Loucy (cell line): ENCODE results near the gene ECE2.

Source experiments
- EZH2phosphoT487 ChIP-seq: fragments of 200-600 bp; IDR thresholded peaks from 2 replicates; pipeline ENCODE4 v1.6.1; 2018; ENCODE audit warnings: antibody characterized with exemption, mild to moderate bottlenecking, moderate library complexity, borderline replicate concordance
- TF ChIP-seq, protein P1 (sequence below): fragments of 200-600 bp; sonication (generic); conservative IDR thresholded peaks from 2 replicates; pipeline ENCODE4 v1.5.1; 2014; ENCODE audit warnings: mild to moderate bottlenecking, antibody characterized with exemption, low read length

DNA sequence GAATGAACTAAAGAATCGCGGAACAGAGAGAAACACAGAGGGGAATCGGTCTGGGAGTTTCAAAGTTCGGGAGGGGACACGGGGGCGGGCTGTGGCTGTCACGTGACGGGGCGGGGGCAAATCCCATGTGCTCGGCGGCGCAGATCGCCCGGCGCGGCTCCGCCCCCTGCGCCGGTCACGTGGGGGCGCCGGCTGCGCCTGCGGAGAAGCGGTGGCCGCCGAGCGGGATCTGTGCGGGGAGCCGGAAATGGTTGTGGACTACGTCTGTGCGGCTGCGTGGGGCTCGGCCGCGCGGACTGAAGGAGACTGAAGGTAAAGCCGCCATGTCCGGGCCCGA lies 38.5 kb downstream of the ECE2 start, which contains the start of gene EIF4G1:
- TF ChIP-seq, protein P1, sequence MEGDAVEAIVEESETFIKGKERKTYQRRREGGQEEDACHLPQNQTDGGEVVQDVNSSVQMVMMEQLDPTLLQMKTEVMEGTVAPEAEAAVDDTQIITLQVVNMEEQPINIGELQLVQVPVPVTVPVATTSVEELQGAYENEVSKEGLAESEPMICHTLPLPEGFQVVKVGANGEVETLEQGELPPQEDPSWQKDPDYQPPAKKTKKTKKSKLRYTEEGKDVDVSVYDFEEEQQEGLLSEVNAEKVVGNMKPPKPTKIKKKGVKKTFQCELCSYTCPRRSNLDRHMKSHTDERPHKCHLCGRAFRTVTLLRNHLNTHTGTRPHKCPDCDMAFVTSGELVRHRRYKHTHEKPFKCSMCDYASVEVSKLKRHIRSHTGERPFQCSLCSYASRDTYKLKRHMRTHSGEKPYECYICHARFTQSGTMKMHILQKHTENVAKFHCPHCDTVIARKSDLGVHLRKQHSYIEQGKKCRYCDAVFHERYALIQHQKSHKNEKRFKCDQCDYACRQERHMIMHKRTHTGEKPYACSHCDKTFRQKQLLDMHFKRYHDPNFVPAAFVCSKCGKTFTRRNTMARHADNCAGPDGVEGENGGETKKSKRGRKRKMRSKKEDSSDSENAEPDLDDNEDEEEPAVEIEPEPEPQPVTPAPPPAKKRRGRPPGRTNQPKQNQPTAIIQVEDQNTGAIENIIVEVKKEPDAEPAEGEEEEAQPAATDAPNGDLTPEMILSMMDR, result no peak
- no peak for TF ChIP-seq EZH2phosphoT487
